GM19023 (cell line): ENCODE measurements around the gene TMEM131.

Experiments
- ATAC-seq: cut with Tn5 transposase; IDR thresholded peaks from one replicate; pipeline ENCODE4 v1.9.1; 2021; ENCODE audit warnings: mild to moderate bottlenecking, moderate library complexity; ENCODE audit not compliant: unreplicated experiment

Gene TMEM131

GRCh38 chr2:97745474-97746174, 250.1 kb downstream of the TMEM131 start:
- no peak for ATAC-seq

- no peak for ATAC-seq
Observed at GRCh38 chr2:97743913-97744312, 251.8 kb downstream of the TMEM131 start.

DNA sequence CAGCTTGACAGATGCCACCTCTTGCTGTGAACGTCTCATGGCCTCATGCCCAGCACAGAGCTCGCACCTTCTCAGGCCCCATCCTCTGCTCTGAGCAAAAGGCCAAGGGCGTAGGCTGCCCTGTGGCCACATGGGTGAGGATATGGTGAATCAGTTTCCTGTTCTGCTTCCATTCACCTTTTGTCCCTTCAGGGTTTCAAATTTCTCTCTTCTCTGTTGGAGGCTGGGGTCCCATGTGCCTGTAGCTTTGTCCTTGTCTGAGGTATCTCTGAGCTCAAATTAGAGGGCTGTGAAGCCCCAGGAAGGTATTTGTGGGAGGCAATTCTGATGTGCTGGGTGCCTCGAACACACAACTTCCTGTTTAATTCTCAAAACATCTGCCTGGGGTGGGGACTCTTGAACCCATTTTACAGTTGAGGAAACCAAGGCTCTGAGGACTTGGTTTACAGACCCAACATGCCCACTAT, 253.3 kb downstream of the TMEM131 start:
- ATAC-seq, result no peak

- ATAC-seq, result no peak
Observed at GRCh38 chr2:97741686-97742085, 254.1 kb downstream of the TMEM131 start.

DNA sequence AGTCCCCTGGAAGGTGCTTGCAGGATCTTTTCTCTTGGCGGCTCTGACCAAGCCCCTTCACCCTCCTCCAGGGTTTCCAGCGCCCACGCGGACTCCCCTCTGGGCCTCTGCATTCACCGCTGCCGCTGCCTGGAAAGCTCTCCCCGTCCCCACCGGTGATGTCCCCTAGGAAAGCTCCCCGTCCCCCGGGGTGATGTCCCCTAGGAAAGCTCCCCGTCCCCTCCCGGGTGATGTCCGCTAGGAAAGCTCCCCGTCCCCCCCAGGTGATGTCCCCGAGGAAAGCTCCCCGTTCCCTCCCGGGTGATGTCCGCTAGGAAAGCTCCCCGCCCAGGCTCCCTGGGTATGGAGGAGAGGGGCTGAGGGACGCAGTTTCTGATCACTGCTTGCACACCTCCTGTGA, 254.5 kb downstream of the TMEM131 start:
- ATAC-seq, result no peak

- no peak for ATAC-seq
Observed at GRCh38 chr2:97740590-97741182, 255.1 kb downstream of the TMEM131 start.

- ATAC-seq, result no peak
Observed at GRCh38 chr2:97739893-97740245, 255.9 kb downstream of the TMEM131 start.

DNA sequence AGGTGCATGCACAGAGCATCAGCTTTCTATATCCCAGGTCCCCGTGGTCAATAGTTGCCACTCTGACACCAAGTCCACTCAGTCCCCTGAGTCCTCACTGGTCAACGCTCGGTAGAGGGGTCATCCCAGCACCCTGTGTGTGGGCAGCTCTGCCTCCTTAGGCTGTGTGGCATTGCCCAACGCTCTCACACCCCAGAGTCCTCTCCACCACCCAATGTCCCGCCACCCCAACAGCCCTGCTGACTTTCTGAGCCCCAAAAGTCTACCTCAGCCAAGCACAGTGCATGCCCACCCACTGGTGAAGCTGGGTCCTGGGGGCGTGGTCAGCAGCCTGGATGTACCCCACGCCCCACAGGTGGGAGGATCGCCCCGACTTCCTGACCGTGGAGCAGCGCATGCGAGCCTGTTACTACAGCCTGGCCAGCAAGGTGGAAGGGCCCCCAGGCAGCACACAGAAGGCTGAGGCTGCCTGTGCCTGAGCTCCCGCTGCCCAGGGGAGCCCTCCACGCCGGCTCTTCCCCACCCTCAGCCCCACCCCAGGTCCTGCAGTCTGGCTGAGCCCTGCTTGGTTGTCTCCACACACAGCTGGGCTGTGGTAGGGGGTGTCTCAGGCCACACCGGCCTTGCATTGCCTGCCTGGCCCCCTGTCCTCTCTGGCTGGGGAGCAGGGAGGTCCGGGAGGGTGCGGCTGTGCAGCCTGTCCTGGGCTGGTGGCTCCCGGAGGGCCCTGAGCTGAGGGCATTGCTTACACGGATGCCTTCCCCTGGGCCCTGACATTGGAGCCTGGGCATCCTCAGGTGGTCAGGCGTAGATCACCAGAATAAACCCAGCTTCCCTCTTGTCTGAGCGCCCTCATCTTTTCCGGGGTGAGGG, 256.5 kb downstream of the TMEM131 start:
- ATAC-seq, result no peak

DNA sequence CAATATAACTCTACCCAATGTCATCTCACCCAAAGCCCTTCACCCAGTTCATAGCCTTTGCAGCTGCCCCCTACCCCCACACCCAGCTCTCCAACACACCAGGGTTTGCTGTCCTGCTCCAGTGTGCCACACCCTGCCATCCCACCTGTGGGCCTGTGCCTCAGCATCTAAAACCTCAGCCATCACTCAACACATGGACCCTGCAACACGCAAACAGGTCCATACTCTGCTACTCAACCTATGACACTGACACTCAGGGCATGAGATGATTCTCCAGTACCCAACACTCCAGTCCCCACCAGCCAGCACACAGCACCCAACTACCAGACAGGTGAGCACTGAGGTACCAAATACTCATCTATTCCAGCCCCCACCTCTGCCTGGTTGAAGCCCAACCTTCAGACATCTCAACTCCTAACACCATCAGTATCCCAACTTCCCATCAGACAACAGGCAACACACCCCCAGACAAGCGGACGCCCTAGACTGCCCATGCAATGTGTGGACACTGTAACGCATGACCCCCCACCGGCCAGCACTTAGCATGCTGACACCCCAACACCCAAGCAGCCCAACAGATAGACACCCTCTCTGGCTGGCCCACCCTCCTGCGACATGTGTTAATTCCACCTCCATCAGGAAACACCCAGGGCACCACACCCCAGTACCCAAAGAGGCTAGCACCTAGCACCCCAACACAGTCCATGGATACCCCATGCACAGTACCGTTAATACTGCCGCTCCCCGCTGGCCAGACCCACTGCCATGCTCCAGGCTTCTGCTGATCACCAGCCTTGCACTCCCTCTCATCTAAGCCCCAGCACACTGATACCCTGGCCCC, 257.3 kb downstream of the TMEM131 start:
- ATAC-seq, result no peak

DNA sequence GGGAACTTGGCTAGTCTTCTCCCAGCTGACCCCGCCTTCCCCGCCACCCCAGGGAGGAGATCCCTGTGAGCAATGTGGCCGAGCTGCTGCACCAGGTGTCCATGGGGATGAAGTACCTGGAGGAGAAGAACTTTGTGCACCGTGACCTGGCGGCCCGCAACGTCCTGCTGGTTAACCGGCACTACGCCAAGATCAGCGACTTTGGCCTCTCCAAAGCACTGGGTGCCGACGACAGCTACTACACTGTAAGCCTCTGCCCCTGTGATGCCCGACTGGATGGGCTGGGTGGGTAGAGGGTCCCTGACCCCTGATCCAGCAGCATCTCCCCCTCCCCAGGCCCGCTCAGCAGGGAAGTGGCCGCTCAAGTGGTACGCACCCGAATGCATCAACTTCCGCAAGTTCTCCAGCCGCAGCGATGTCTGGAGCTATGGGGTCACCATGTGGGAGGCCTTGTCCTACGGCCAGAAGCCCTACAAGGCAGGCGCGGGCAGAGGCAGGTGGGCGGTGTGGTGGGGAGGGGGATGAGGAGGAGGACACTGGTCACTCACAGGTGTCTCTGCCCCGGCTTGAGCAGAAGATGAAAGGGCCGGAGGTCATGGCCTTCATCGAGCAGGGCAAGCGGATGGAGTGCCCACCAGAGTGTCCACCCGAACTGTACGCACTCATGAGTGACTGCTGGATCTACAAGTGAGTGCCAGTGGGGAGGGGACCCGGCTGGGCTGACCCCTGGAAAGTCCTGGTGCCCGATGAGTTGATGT, 258.1 kb downstream of the TMEM131 start:
- no peak for ATAC-seq

DNA sequence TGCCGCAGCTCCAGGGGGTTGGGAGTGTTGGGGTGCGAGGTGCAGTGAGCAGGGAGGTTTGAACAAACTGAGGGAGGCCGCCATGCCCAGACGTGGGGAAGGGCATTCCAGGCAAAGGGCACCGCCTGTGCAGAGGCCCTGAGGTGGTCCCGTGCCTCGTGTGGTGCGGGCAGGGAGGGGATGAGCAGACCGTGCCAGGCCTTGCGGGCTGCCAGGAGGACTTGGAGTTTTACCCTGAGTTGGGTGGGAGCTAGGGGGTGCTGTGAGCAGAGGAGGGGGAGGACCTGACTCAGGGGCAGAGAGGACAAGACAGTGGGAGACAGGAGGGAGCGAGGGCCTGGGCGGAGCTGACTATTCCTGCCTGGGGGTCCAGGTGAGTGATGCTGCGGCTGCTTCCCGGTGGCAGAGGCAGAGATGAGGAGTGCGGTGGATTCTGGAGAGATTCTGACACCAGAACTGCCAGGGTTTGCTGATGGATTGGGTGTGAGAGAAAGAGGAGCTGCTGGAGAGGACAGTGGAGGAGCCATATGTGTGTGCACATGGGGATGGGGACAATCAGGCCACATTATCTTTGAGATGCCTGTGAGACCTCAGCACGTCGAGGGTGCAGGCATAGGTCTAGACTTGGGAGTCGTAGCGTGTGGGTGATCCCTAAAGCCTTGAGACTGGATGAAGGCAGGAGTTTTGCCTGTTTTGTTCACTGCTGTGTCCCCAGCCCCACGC, 259.0 kb downstream of the TMEM131 start:
- ATAC-seq, result no peak

DNA sequence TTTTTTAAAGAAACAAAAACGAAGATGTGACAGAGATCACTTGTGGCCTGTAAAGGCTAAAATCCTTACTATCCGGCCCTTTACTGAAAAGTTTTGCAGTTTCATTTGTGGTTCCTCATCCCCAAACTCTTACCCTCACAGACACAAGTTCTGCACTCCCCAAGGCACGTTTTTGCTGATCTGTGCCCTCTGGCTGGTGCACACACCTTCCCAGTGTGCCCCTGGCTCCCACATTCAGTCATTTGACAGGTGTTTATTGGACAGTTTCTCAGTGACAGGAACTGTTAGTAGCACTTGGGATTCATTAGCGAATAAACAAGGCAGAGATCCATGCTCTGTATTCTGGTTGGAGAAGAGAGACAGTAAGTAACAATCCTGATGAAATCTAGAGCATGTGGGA, 259.6 kb downstream of the TMEM131 start:
- ATAC-seq, result no peak

DNA sequence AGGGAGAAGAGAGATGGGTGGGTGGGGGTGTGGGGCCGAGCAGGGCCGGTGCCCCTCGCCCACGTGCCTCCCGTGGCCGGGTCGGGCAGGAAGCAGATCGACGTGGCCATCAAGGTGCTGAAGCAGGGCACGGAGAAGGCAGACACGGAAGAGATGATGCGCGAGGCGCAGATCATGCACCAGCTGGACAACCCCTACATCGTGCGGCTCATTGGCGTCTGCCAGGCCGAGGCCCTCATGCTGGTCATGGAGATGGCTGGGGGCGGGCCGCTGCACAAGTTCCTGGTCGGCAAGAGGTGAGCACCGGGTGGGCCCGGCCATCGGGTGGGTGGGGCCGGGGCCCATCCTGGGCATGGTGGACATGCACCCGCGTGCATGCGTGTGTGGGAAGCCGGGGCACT, 260.6 kb downstream of the TMEM131 start:
- ATAC-seq, result no peak

GRCh38 chr2:97734061-97735051, 261.4 kb downstream of the TMEM131 start:
- ATAC-seq, result no peak

DNA sequence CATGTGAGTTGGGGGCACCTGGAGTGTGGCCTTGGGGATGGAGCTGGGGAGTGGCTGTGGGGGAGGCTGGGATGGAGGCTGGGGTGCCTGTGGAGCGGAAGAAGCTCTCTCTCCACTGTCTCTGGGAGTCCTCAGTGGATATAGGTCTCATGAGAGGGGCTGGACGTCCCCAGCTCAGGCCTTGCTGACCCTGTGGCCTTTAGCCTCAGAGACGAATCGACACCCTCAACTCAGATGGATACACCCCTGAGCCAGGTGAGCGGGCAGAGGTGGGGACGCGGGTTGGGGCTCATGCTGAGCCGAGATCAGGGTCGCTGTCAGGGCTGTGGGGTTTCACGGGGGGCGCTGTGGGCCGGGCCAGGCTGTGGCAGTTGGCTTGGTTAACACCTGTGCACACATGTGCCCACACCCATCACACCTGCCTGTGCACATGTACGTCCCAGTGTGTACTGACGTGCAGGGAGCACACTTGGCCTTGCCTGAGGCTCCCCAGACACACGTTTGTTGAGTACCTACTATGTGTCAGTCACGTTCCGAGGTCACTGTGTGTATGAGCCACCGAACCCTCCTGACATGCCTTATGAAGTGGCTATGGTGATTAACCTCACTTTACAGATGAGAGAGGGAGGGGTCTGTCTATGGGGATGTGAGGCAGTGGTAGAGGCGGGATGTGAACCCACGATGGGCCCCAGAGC, 262.3 kb downstream of the TMEM131 start:
- no peak for ATAC-seq

DNA sequence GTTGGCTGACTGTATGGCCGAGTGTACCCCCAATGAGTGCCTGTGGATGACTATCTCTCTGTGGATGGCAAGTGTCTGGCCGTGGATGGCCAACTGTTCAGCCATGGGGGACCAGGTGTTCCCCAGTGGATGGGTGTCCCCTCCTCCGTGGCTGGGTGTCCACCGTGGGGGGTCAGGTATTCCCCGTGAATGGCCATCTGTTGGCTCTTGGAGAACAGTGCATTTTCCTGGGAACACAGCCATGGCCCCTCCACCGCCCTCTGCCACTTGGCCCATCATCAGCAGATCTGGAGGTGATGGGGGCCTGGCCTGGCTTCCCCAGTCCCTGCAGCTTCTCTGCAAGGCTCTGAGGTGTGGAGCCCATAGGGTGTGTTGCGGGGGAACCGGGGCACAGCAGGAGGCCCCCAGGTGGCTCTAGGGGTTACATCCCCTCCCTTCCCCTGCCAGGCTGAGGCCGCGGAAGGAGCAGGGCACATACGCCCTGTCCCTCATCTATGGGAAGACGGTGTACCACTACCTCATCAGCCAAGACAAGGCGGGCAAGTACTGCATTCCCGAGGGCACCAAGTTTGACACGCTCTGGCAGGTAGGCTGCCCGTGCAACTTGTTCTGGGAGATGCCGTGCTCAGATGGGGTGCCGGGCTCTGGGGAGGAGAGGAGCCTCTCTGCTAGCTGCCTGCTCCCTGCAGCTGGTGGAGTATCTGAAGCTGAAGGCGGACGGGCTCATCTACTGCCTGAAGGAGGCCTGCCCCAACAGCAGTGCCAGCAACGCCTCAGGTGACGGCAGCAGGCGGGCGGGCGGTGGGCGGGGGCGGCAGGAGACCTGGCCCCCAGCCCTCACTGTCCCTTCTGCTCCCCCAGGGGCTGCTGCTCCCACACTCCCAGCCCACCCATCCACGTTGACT, 263.1 kb downstream of the TMEM131 start:
- no peak for ATAC-seq
